IMR-90 (cell line): ENCODE results near the gene RSBN1L.

Source experiments
- BHLHE40 ChIP-seq: fragments of 150-350 bp; IDR thresholded peaks from 2 replicates; pipeline ENCODE4 v1.6.1; 2016; ENCODE audit warnings: mild to moderate bottlenecking, low read depth, low read length
- CEBPB ChIP-seq: IDR thresholded peaks from 2 replicates; pipeline ENCODE4 v1.6.1; 2012; ENCODE audit warnings: low read depth, low read length, improper control_type of control experiment
- CHD1 ChIP-seq: IDR thresholded peaks from 2 replicates; pipeline ENCODE4 v1.6.1; 2012; ENCODE audit warnings: low read depth, low read length, improper control_type of control experiment
- FOS ChIP-seq: fragments of 150-350 bp; IDR thresholded peaks from 2 replicates; pipeline ENCODE4 v1.6.1; 2016; ENCODE audit warnings: low read depth, low read length
- MAFK ChIP-seq: IDR thresholded peaks from 2 replicates; pipeline ENCODE4 v1.6.1; 2012; ENCODE audit warnings: low read depth, low read length, improper control_type of control experiment
- MAZ ChIP-seq: IDR thresholded peaks from 2 replicates; pipeline ENCODE4 v1.6.1; 2012; ENCODE audit warnings: low read depth, mild to moderate bottlenecking, low read length, improper control_type of control experiment, moderate library complexity, borderline replicate concordance
- MXI1 ChIP-seq: IDR thresholded peaks from 2 replicates; pipeline ENCODE4 v1.6.1; 2012; ENCODE audit warnings: low read depth, mild to moderate bottlenecking, low read length, moderate library complexity, borderline replicate concordance
- POLR2A ChIP-seq: IDR thresholded peaks from 2 replicates; pipeline ENCODE4 v1.6.1; 2012; ENCODE audit warnings: mild to moderate bottlenecking, low read depth, low read length
- RAD21 ChIP-seq: IDR thresholded peaks from 2 replicates; pipeline ENCODE4 v1.6.1; 2012; ENCODE audit warnings: low read length, improper control_type of control experiment
- RFX5 ChIP-seq: IDR thresholded peaks from 2 replicates; pipeline ENCODE4 v1.8.0; 2012; ENCODE audit warnings: low read depth, mild to moderate bottlenecking, low read length, moderate library complexity
- SMC3 ChIP-seq: fragments of 150-350 bp; IDR thresholded peaks from 2 replicates; pipeline ENCODE4 v1.6.1; 2016; ENCODE audit warnings: low read depth, mild to moderate bottlenecking, antibody characterized with exemption, low read length, moderate library complexity
- TF ChIP-seq, protein P1 (sequence below): conservative IDR thresholded peaks from 2 replicates; pipeline ENCODE4 v1.5.1; 2012; ENCODE audit warnings: mild to moderate bottlenecking, low read depth, low read length, improper control_type of control experiment

DNA sequence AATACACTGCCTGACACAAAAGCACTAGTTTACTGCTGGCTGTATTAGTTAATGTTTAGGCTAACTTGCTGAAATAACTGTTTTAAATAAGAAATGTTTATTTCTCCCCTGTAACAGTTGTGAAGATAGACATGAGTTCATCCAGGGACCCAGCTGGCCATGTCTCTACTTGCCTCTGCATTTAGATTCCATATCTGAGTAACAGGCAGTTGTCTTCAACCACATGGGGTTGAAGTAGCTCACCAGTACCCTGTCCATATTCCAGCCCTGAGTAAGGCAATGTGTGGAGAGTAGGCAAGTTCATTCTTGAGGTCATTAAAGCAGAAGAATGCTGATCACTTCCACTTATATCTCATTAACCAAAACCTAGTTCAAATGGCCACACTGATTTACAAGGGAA lies 31.1 kb upstream of the RSBN1L start:
- TF ChIP-seq, protein P1, sequence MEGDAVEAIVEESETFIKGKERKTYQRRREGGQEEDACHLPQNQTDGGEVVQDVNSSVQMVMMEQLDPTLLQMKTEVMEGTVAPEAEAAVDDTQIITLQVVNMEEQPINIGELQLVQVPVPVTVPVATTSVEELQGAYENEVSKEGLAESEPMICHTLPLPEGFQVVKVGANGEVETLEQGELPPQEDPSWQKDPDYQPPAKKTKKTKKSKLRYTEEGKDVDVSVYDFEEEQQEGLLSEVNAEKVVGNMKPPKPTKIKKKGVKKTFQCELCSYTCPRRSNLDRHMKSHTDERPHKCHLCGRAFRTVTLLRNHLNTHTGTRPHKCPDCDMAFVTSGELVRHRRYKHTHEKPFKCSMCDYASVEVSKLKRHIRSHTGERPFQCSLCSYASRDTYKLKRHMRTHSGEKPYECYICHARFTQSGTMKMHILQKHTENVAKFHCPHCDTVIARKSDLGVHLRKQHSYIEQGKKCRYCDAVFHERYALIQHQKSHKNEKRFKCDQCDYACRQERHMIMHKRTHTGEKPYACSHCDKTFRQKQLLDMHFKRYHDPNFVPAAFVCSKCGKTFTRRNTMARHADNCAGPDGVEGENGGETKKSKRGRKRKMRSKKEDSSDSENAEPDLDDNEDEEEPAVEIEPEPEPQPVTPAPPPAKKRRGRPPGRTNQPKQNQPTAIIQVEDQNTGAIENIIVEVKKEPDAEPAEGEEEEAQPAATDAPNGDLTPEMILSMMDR, result no peak
- TF ChIP-seq SMC3 (no peak), CHD1 (no peak), POLR2A (no peak), RFX5 (no peak), MAFK (no peak), MXI1 (no peak), CEBPB (no peak), MAZ (no peak), RAD21 (no peak), FOS (no peak), BHLHE40 (no peak)
